A673 (cell line): Measurements from ENCODE around the gene C2. TPM values are rescaled to one million over a fixed set of nuclear protein-coding genes. Genes with fewer than 3 reads are reported as not detected.

Experiments
- BruUV-seq: library from RNA; stranded (reverse); fragments of 400-500 nt; replicated peaks from 2 replicates; lab custom pipeline; 2021; lab: Mats Ljungman, UMichigan
- CTCF ChIA-PET: fragments of 300-600 bp; sonication (Branson Sonifier 250); formaldehyde crosslinking; loops from one replicate; lab custom pipeline; 2022; ENCODE audit warnings: antibody characterized with exemption; lab: Charles Lee
- POLR2A ChIA-PET: fragments of 300-600 bp; sonication (Branson Sonifier 250); formaldehyde crosslinking; loops from one replicate; lab custom pipeline; 2022; ENCODE audit warnings: antibody characterized with exemption; ENCODE audit not compliant: low non-redundant PET; lab: Charles Lee
- DNase-seq: peaks from one replicate; pipeline ENCODE4 v3.0.0-alpha.2; 2015; ENCODE audit warnings: low spot score
- H3K27ac ChIP-seq: fragments of 200-600 bp; sonication (generic); 2 replicates; pipeline ENCODE4 v1.5.1; 2016; ENCODE audit warnings: mixed run types, low read depth, mild to moderate bottlenecking, mixed read lengths, antibody characterized with exemption, low read length; ENCODE audit not compliant: poor library complexity, severe bottlenecking
- H3K27me3 ChIP-seq: fragments of 200-600 bp; sonication (generic); replicated peaks from 2 replicates; pipeline ENCODE4 v1.6.1; 2017; ENCODE audit warnings: mixed run types, low read depth, mild to moderate bottlenecking, mixed read lengths, antibody characterized with exemption, low read length; ENCODE audit not compliant: insufficient read depth, poor library complexity
- H3K36me3 ChIP-seq: fragments of 200-600 bp; sonication (generic); 2 replicates; pipeline ENCODE4 v1.6.1; 2016; ENCODE audit warnings: mixed run types, mild to moderate bottlenecking, mixed read lengths, antibody characterized with exemption, low read length; ENCODE audit not compliant: insufficient read depth, poor library complexity, severe bottlenecking
- H3K4me1 ChIP-seq: fragments of 200-600 bp; sonication (generic); 2 replicates; pipeline ENCODE4 v1.6.1; 2017; ENCODE audit warnings: mixed run types, mild to moderate bottlenecking, mixed read lengths, antibody characterized with exemption, low read length; ENCODE audit not compliant: insufficient read depth, poor library complexity, severe bottlenecking
- H3K4me3 ChIP-seq: fragments of 200-600 bp; sonication (generic); 2 replicates; pipeline ENCODE4 v1.5.1; 2016; ENCODE audit warnings: low read depth, mixed run types, mild to moderate bottlenecking, mixed read lengths, low read length; ENCODE audit not compliant: poor library complexity, severe bottlenecking
- H3K9me3 ChIP-seq: fragments of 200-600 bp; sonication (generic); 2 replicates; pipeline ENCODE4 v1.6.1; 2016; ENCODE audit warnings: mixed run types, low read depth, mild to moderate bottlenecking, mixed read lengths, antibody characterized with exemption, low read length; ENCODE audit not compliant: poor library complexity, severe bottlenecking
- EZH2 ChIP-seq: fragments of 200-600 bp; sonication (generic); IDR thresholded peaks from 2 replicates; pipeline ENCODE4 v1.6.1; 2017; ENCODE audit warnings: borderline replicate concordance, low read depth, mild to moderate bottlenecking, mixed read lengths, antibody characterized with exemption, low read length; ENCODE audit not compliant: poor library complexity, severe bottlenecking
- intact Hi-C: fragments of 100-400 bp; cut with micrococcal nuclease; formaldehyde crosslinking; loops from one replicate; pipeline ENCODE4 v1.10.0; 2022; ENCODE audit not compliant: unreplicated experiment
- total RNA-seq: library from RNA; stranded (reverse); gene quantifications from 2 replicates; pipeline ENCODE4 v1.2.3, GENCODE V29; 2021
- TF ChIP-seq, protein P1 (sequence below): fragments of 300-800, 200-600 bp; sonication (generic); conservative IDR thresholded peaks from 2 replicates; pipeline ENCODE4 v1.5.1; 2017; ENCODE audit warnings: low read depth, mild to moderate bottlenecking, antibody characterized with exemption, low read length, moderate library complexity, mixed read lengths

The C2 gene
- total RNA-seq, 1 experiment from 2014 or later, result 0.56 TPM

- no peaks in the 10 kb centered on the region for H3K27me3 ChIP-seq
- ChIA-PET CTCF (interaction anchor here (0.5 to 0.7 kb wide), 2 partner anchors 11 to 526 kb away, joined by 3 to 4 read pairs; no protein-coding TSS in a partner anchor), POLR2A (no interaction called here)
- intact Hi-C loops, result no loop called here
- no peaks in the 10 kb centered on the region for H3K4me1 ChIP-seq
- TF ChIP-seq, protein P1, sequence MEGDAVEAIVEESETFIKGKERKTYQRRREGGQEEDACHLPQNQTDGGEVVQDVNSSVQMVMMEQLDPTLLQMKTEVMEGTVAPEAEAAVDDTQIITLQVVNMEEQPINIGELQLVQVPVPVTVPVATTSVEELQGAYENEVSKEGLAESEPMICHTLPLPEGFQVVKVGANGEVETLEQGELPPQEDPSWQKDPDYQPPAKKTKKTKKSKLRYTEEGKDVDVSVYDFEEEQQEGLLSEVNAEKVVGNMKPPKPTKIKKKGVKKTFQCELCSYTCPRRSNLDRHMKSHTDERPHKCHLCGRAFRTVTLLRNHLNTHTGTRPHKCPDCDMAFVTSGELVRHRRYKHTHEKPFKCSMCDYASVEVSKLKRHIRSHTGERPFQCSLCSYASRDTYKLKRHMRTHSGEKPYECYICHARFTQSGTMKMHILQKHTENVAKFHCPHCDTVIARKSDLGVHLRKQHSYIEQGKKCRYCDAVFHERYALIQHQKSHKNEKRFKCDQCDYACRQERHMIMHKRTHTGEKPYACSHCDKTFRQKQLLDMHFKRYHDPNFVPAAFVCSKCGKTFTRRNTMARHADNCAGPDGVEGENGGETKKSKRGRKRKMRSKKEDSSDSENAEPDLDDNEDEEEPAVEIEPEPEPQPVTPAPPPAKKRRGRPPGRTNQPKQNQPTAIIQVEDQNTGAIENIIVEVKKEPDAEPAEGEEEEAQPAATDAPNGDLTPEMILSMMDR, result no peak
- TF ChIP-seq EZH2, result no peak
- BruUV-seq, result no TSS peak
- no peak overlapping the region for H3K27ac ChIP-seq
- no peaks in the 10 kb centered on the region for H3K9me3 ChIP-seq
- H3K4me3 ChIP-seq, result no peak overlapping the region
- H3K36me3 ChIP-seq, result no peaks in the 10 kb centered on the region
- no peak for DNase-seq
Measured at GRCh38 chr6:31919624-31920303, 7.8 kb upstream of the C2 start.

GRCh38 chr6:31920811-31921210, 6.7 kb upstream of the C2 start:
- intact Hi-C loops, result no loop called here
- no peak for TF ChIP-seq EZH2
- TF ChIP-seq, protein P1, result no peak
- no peaks in the 10 kb centered on the region for H3K27me3 ChIP-seq
- H3K9me3 ChIP-seq, result no peaks in the 10 kb centered on the region
- no peaks in the 10 kb centered on the region for H3K4me1 ChIP-seq
- no peak overlapping the region for H3K27ac ChIP-seq
- H3K36me3 ChIP-seq, result no peaks in the 10 kb centered on the region
- BruUV-seq, result no TSS peak
- POLR2A ChIA-PET, result interaction anchor here (0.6 kb wide), 1 partner anchor 15 kb away, joined by 3 read pairs; no protein-coding TSS in a partner anchor
- CTCF ChIA-PET, result no interaction called here
- no peak for DNase-seq
- no peak overlapping the region for H3K4me3 ChIP-seq

- Histone ChIP-seq H3K4me3 (no peak overlapping the region), H3K9me3 (no peaks in the 10 kb centered on the region), H3K27me3 (no peaks in the 10 kb centered on the region), H3K4me1 (no peaks in the 10 kb centered on the region), H3K36me3 (no peaks in the 10 kb centered on the region), H3K27ac (no peak overlapping the region)
- intact Hi-C loops, result no loop called here
- BruUV-seq, result no TSS peak
- no peak for DNase-seq
- POLR2A ChIA-PET, result no interaction called here
- CTCF ChIA-PET, result interaction anchor here (0.7 kb wide), 1 partner anchor 115 kb away, joined by 3 read pairs; no protein-coding TSS in a partner anchor
- no peak for TF ChIP-seq EZH2
- TF ChIP-seq, protein P1, result peak; percentile 35; the same call in 1 of the 2 replicates
Measured at GRCh38 chr6:31922942-31923341, 4.6 kb upstream of the C2 start.
